A673 (cell line): ENCODE data around the gene GRN.

ENCODE experiments used
- CTCF ChIP-seq: fragments of 300-800, 200-600 bp; sonication (generic); conservative IDR thresholded peaks from 2 replicates; pipeline ENCODE4 v1.5.1; 2017; ENCODE audit warnings: low read depth, mild to moderate bottlenecking, antibody characterized with exemption, low read length, moderate library complexity, mixed read lengths
- EZH2 ChIP-seq: fragments of 200-600 bp; sonication (generic); IDR thresholded peaks from 2 replicates; pipeline ENCODE4 v1.6.1; 2017; ENCODE audit warnings: borderline replicate concordance, low read depth, mild to moderate bottlenecking, mixed read lengths, antibody characterized with exemption, low read length; ENCODE audit not compliant: poor library complexity, severe bottlenecking

GRCh38 chr17:44307387-44308186 is 37.5 kb upstream of the GRN start:
- TF ChIP-seq CTCF (no peak), EZH2 (no peak)
